Suprapubic skin (tissue), 4 donors: ENCODE measurements around the gene FUT7. TPM values are rescaled to one million over a fixed set of nuclear protein-coding genes. Genes with fewer than 3 reads are reported as not detected.

Source experiments
- DNase-seq, 2 donors: peaks; one replicate each; pipeline ENCODE4 v3.0.0-alpha.2; 2019; ENCODE audit warnings: low spot score in 2 of 2
- H3K27ac ChIP-seq: fragments of 200-600 bp; sonication (generic); one replicate; pipeline ENCODE4 v1.5.1; 2019
- H3K27me3 ChIP-seq: fragments of 200-600 bp; sonication (generic); one replicate; pipeline ENCODE4 v1.5.1; 2019
- H3K36me3 ChIP-seq: fragments of 200-600 bp; sonication (generic); one replicate; pipeline ENCODE4 v1.5.1; 2019
- H3K4me1 ChIP-seq: fragments of 200-600 bp; sonication (generic); one replicate; pipeline ENCODE4 v1.5.1; 2019
- H3K4me3 ChIP-seq: fragments of 200-600 bp; sonication (generic); one replicate; pipeline ENCODE4 v1.5.1; 2019; ENCODE audit warnings: mild to moderate bottlenecking
- H3K9me3 ChIP-seq: fragments of 200-600 bp; sonication (generic); one replicate; pipeline ENCODE4 v1.5.1; 2019
- CTCF ChIP-seq, 2 donors: fragments of 200-600 bp in 1 of 2; fragments of 450-650 bp in 1 of 2; sonication (generic) in 1 of 2; IDR thresholded peaks; one replicate each; pipeline ENCODE4 v1.5.1; 2016 to 2019; ENCODE audit warnings: antibody characterized with exemption in 2 of 2, mild to moderate bottlenecking in 1 of 2, moderate library complexity in 1 of 2
- EP300 ChIP-seq: sonication (generic); formaldehyde crosslinking; IDR thresholded peaks from one replicate; pipeline ENCODE4 v1.6.1; 2017; ENCODE audit warnings: antibody characterized with exemption
- POLR2A ChIP-seq, 2 donors: fragments of 450-650 bp; IDR thresholded peaks; one replicate each; pipeline ENCODE4 v1.6.1; 2017; ENCODE audit warnings: antibody characterized with exemption in 2 of 2, mild to moderate bottlenecking in 2 of 2, moderate library complexity in 2 of 2
- POLR2AphosphoS5 ChIP-seq, 3 donors: sonication (generic); formaldehyde crosslinking; IDR thresholded peaks; one replicate each; pipeline ENCODE4 v1.6.1; 2017; ENCODE audit warnings: antibody characterized with exemption in 3 of 3
- WGBS: methylation state at CpG from one replicate; pipeline ENCODE4 v1.1.5; 2018; 5-methylcytosine and 5-hydroxymethylcytosine counted together
- total RNA-seq, 4 donors: library from RNA; depleted of rRNA; stranded (reverse); fragments of >200 nt; gene quantifications; one replicate each; pipeline ENCODE4 v1.1.0, GENCODE V29; 2016

Gene FUT7
- total RNA-seq, 4 donors from 2014 or later, result 0.72 TPM; not detected in 3

- H3K27me3 ChIP-seq, result peaks cover 35% of the 10 kb centered on the region
- 64% methylated on average over 8 of the region's 11 CpGs for WGBS
Observed at GRCh38 chr9:136983656-136984314, 48.1 kb downstream of the FUT7 start.

GRCh38 chr9:136983167-136983566 is 48.7 kb downstream of the FUT7 start:
- 93% methylated on average over 6 of the region's 9 CpGs for WGBS
- TF ChIP-seq POLR2AphosphoS5 (IDR thresholded peaks at IDR 0.05) (no peak), EP300 (no peak), POLR2A (IDR thresholded peaks at IDR 0.05) (no peak), CTCF (IDR thresholded peaks at IDR 0.05) (no peak)
- DNase-seq, result no peak
- no peak overlapping the region for H3K27ac ChIP-seq
- no peaks in the 10 kb centered on the region for H3K9me3 ChIP-seq
- H3K4me1 ChIP-seq, result peaks cover 13% of the 10 kb centered on the region
- no peaks in the 10 kb centered on the region for H3K36me3 ChIP-seq
- H3K4me3 ChIP-seq, result no peak overlapping the region
- H3K27me3 ChIP-seq, result peaks cover 35% of the 10 kb centered on the region

More at GRCh38 chr9:136983656-136984314, 48.1 kb downstream of the FUT7 start:
- no peak overlapping the region for H3K4me3 ChIP-seq
- H3K4me1 ChIP-seq, result peaks cover 12% of the 10 kb centered on the region
- no peak for TF ChIP-seq CTCF (IDR thresholded peaks at IDR 0.05)
- TF ChIP-seq POLR2AphosphoS5 (IDR thresholded peaks at IDR 0.05), result no peak
- no peak for TF ChIP-seq POLR2A (IDR thresholded peaks at IDR 0.05)
- TF ChIP-seq EP300, result no peak
- H3K9me3 ChIP-seq, result no peaks in the 10 kb centered on the region
- no peak for DNase-seq
- no peak overlapping the region for H3K27ac ChIP-seq
- no peaks in the 10 kb centered on the region for H3K36me3 ChIP-seq

GRCh38 chr9:136982232-136983051 is 49.4 kb downstream of the FUT7 start, which contains the start of gene LCNL1:
LCNL1 (plus strand) TSS chr9:136982993; CDS start chr9:136983587, 594 bp downstream.
- no peak within 1 kb of the TSS for H3K4me3 ChIP-seq
- no peak within 1 kb of the TSS for H3K27ac ChIP-seq
- H3K36me3 ChIP-seq, result no peaks in the 10 kb centered on the region
- no peak for DNase-seq
- no peaks in the 10 kb centered on the region for H3K9me3 ChIP-seq
- H3K27me3 ChIP-seq, result peaks cover 35% of the 10 kb centered on the region
- peaks cover 20% of the 10 kb centered on the region for H3K4me1 ChIP-seq
- TF ChIP-seq CTCF (IDR thresholded peaks at IDR 0.05), result no peak
- 67% methylated on average over 17 of the region's 18 CpGs for WGBS

- H3K27me3 ChIP-seq, result peaks cover 32% of the 10 kb centered on the region
- H3K4me1 ChIP-seq, result peaks cover 26% of the 10 kb centered on the region
- no peaks in the 10 kb centered on the region for H3K9me3 ChIP-seq
- TF ChIP-seq EP300 (no peak), POLR2AphosphoS5 (IDR thresholded peaks at IDR 0.05) (no peak), POLR2A (IDR thresholded peaks at IDR 0.05) (no peak), CTCF (IDR thresholded peaks at IDR 0.05) (no peak)
- no peaks in the 10 kb centered on the region for H3K36me3 ChIP-seq
- H3K4me3 ChIP-seq, result no peak overlapping the region
- WGBS, result 84% methylated on average over 13 of the region's 17 CpGs
- no peak for DNase-seq
- H3K27ac ChIP-seq, result no peak overlapping the region
Observed at GRCh38 chr9:136981588-136982231, 50.2 kb downstream of the FUT7 start.
